Measurements from ENCODE around the gene PAX7.

PAX7 gene

GRCh38 chr1:18642278-18643095 lies 11.8 kb downstream of the PAX7 start:
- no peak for DNase-seq

- no peak for DNase-seq
These were observed 12.7 kb downstream of the PAX7 start for GRCh38 chr1:18643154-18644012.

GRCh38 chr1:18644013-18644399 lies 13.4 kb downstream of the PAX7 start:
- DNase-seq, result no peak

- no peak for DNase-seq
These were observed 13.8 kb downstream of the PAX7 start for GRCh38 chr1:18644446-18644845.

- no peak for DNase-seq
These were observed 14.5 kb downstream of the PAX7 start for GRCh38 chr1:18644973-18645746.

GRCh38 chr1:18645747-18646090 lies 15.1 kb downstream of the PAX7 start:
- no peak for DNase-seq

- DNase-seq, result no peak
These were observed 15.6 kb downstream of the PAX7 start for GRCh38 chr1:18646091-18646785.

- DNase-seq, result no peak
These were observed 16.3 kb downstream of the PAX7 start for GRCh38 chr1:18646786-18647410.

- DNase-seq, result no peak
These were observed 17.1 kb downstream of the PAX7 start for GRCh38 chr1:18647681-18648214.

GRCh38 chr1:18649693-18650370 lies 19.2 kb downstream of the PAX7 start:
- no peak for DNase-seq

GRCh38 chr1:18651713-18652112 lies 21.1 kb downstream of the PAX7 start:
- DNase-seq, result no peak

- DNase-seq, result no peak
These were observed 22.1 kb downstream of the PAX7 start for GRCh38 chr1:18652791-18653190.

GRCh38 chr1:18653367-18653766 lies 22.7 kb downstream of the PAX7 start:
- no peak for DNase-seq

GRCh38 chr1:18653916-18654315 lies 23.3 kb downstream of the PAX7 start:
- DNase-seq, result no peak

- no peak for DNase-seq
These were observed 24.0 kb downstream of the PAX7 start for GRCh38 chr1:18654599-18654998.

- no peak for DNase-seq
These were observed 27.0 kb downstream of the PAX7 start for GRCh38 chr1:18657506-18658201.

- DNase-seq, result no peak
These were observed 28.2 kb downstream of the PAX7 start for GRCh38 chr1:18658831-18659230.

- DNase-seq, result no peak
These were observed 31.0 kb downstream of the PAX7 start for GRCh38 chr1:18661404-18662285.

GRCh38 chr1:18662286-18662639 lies 31.6 kb downstream of the PAX7 start:
- no peak for DNase-seq

Data from amniotic stem cell (primary cell).